NCI-H526 (cell line): ENCODE measurements around the gene CELF2.

Experiments used
- DNase-seq, 2 experiments: peaks; one replicate each; lab custom pipeline; 2025; lab: John Stamatoyannopoulos, UW

The CELF2 gene

DNA sequence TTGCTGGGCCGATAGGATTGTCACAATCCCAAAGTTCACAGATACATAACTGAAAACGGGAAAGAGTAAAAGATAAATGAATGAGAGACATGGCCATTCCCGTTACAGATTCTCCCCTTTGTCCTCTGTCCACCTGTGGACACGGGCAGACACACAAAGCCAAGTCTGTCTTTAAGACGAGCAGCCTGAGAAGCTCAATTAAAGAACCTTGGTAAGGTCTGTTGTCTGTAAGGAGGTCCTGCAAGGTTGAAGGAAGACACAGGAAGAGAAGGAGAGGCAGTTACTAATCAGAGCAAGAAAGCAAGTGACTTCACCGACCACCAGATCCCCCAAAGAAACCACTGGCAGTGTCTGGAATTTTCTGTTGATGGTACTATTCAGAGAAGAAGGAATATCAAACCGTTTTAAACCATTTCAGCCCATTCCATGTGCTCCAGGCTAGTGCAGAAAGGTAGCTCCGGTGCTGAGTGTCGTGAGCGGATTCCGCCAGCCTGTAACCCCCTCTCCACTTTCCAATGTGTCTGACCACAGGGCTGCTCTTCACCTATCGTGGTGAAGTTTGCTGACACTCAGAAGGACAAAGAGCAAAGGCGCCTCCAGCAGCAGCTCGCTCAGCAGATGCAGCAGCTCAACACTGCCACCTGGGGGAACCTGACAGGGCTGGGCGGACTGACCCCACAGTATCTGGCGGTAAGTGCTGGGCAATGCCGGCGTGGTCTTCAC, 252.6 kb downstream of the CELF2 start:
- DNase-seq, result peak; percentile 12 to 70

GRCh38 chr10:11270858-11271179, 253.1 kb downstream of the CELF2 start:
- DNase-seq, result no peak

- DNase-seq, result no peak
Observed at GRCh38 chr10:11272915-11273389, 255.3 kb downstream of the CELF2 start.

- DNase-seq, result no peak
Observed at GRCh38 chr10:11274452-11274851, 256.8 kb downstream of the CELF2 start.

GRCh38 chr10:11275651-11276050, 258.0 kb downstream of the CELF2 start:
- DNase-seq, result no peak

DNA sequence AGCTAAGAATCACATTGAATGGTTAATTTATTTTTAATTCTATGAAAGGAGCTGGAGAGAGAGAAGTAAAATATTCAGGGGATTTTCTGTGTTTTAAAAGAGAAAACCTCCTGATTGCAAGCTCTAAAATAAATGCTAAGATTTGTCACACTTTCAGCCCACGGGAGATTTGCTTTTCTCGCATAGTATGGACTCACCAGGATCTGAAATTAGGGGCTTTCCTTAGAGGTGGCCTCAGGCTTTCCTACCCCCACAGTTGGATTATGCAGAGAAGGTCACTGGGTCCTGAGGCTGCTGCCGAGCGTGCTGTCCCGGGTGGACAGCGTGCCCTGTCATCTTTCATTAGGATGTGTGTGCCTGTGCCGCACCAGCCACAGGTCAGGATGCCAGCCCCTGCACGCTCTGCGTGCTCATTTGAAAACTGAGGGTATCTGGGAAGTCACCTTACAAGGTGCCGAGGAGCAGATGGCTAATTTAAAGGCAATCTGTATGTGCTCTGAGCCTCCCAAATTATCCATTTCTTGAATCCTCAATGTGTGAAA, 258.8 kb downstream of the CELF2 start:
- DNase-seq, result no peak

DNA sequence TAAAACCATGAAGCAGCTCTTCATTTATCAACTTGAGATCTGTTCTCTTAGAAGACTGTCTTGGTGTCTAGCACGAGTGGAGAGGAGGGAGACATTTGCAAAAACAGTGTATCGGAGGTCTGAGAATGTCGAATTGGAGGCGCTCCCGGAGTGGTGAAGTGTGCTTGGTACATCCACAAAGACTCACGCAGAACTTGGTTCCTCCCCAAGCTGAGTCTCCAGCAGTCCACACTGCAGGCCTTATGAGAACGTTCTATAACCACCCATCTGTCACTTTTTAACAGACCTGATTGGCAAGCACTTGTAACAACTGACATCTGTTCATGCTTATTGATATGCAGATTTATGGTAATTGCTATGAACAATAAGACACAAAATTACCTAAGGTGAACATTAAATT, 261.6 kb downstream of the CELF2 start:
- no peak for DNase-seq

DNA sequence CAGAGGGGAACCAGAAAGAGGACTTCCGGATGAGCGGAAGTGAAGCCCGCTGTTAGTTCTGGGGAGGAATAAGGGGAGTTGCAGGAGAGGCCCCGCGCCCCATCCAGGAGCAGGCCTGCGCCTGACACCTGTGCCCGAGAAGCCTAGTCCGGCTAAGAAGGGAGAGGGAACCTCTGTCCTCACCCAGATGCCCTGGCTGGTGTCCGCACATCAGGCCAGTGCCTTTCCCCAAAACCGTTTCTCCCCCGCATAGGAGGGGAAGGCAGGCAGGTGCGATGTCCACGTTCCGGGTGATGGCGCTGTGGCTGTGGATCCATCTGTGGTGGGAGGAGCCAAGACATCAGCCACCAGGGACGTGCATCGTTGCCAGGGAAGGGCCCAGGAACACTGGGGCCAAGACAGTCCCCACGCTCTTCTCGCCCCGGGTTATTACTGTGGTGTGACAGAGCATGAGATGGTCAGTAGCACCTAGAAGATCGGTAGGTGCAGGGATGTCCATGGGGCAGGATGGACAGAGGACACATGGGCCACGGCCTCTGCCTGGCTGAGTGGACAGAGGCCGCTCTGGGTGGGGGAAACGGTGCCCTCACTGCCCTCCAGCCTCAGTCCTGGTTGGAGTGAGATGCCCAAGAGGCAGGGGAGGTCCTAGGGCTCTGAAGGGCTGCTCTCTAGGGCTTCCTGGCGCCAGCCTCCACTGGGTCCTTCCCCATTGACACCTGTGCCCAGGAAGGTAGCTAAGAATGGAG, 262.7 kb downstream of the CELF2 start:
- DNase-seq, result no peak

DNA sequence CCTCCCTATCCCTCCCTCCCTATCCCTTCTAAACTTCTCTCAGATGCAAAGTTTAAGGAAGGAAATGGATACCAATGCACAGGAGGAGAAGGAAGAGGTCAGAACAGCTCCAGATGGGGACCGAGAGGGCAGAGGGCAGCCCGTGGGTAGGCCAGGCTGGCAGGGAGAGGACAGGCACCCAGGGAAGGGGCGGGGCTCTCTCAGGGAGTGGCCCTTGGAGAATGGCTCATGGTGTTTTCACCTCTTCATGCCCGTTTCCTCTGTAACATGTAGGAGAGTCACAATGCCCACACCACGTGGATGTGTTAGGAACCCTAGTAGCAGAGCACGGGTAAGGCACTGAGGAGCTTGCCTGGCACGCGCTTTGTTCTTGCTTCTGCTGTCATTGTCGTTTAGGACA, 264.5 kb downstream of the CELF2 start:
- DNase-seq, result no peak

DNA sequence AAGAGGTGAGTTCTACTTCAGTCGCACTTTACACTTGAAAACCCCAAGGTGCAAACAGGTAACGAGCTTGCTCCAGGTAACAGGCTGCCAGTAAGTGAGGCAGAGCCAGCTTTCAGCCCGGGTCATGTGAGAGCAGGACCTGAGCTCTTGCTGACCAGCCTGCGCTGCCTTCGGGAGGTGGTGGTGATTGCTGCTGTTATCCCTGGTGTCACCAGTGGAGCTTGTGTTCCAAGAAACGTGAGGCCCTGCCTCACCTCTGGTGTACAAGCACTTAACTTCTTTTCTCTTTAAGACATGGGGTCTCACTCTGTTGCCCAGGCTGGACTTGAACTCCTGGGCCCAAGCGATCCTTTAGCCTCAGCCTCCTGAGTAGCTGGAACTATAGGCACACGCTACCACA, 265.0 kb downstream of the CELF2 start:
- DNase-seq, result no peak

GRCh38 chr10:11284291-11285085, 266.8 kb downstream of the CELF2 start:
- DNase-seq, result no peak

DNA sequence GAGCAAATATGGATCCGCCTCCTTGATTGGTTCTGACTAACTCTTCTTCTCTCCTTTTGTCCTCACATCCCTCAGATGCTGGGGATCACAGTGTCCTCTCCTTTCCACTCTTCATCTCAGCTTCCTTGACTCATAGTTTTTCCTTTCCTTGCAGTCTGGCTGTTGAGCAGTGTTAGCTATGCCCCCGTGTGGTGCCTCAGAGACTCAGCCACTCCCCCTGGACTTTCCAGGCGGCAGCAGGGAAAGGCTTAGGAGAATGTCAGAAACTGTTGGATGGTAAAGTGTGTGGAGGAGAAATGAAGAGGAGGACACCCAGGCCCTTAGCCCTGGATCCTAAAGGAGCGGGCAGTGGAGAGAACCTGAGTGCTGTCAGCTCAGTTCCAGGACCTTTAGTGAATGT, 267.5 kb downstream of the CELF2 start:
- no peak for DNase-seq

- no peak for DNase-seq
Observed at GRCh38 chr10:11286261-11286852, 268.7 kb downstream of the CELF2 start.

DNA sequence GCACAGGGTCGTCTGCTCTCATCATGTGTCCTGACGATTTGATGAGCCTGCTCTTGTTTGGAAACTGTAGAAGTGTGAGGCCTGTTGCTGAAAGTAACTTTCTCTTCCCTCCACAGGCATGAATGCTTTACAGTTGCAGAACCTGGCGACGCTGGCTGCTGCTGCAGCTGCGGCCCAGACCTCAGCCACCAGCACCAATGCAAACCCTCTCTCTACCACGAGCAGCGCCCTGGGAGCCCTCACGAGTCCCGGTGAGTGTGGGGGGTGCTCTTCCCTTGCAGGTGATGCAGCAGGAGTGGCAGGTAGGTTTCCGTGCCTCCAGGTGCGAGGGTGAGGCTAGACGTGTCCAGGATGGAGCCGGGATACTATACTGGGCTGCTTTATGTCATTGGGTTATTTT, 270.6 kb downstream of the CELF2 start:
- no peak for DNase-seq

DNA sequence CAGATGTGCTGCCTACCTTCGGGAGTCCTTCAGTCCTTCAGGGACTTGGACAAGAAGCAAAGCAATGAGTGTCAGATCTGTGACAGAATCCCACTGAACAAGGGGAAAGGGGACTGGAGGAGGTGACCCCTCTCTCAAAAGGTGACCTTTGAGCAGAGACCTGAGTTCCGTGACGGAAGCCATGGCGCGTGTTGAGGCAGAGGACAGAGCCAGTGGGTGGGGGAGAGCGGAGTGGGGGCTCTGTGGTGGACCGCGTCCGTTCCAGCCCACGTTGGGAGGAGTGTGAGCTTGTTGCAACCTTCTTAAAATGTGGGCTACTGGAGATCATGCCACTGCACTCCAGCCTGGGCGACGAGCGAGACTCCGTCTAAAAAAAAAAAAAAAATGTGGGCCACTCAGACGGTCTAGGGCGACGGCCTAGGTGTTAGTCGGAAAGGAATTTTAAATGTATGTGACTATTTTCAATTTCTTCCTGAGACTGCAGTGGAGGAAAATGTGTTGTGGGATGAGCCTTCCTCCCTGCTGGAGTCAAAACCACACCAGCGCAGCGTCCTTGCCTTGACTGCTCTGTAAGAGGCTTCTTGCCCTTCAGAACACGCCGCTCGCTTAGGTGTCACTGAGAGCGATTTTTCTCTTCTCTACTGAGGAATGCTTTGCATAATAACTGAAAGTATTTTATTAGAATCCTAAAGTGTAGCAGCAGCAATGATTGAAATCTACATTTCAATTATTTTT, 272.7 kb downstream of the CELF2 start:
- DNase-seq, result peak in 1 of 2 experiments; percentile 7

DNA sequence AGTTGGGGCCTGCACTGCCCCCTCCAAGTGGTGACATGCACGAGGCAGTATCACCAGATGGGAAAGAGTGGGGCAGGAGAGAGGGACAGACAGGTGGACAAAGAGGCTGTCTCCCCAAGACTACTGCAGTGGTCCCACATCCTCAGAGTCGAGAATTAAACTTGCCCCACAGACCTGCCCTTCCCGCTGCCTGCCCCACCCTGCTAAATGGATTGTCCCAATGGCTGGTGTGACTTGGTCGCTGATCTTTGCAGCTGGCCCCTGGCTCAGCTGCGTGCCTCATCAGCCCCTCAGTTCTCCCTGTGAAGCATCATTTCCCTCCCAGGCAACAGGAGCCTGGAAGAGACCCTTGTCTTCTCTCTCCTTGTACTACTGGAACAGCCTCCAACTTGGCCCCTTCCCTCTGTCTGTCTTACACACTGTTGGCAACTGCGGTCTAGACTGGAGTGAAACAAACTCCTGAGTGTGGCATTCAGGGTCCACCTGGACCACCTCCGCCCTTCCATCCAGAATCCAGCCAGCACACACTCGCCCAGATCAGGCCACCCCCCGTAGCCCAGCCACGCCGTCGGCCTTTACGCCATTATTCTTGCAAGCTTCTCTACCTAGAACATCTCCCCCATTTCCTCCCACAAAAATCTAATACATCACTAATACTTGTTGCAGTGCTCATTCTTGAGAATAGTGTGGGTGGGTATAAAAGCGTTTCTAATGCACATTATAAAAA, 275.1 kb downstream of the CELF2 start:
- DNase-seq, result no peak

- no peak for DNase-seq
Observed at GRCh38 chr10:11293332-11293731, 275.7 kb downstream of the CELF2 start.

DNA sequence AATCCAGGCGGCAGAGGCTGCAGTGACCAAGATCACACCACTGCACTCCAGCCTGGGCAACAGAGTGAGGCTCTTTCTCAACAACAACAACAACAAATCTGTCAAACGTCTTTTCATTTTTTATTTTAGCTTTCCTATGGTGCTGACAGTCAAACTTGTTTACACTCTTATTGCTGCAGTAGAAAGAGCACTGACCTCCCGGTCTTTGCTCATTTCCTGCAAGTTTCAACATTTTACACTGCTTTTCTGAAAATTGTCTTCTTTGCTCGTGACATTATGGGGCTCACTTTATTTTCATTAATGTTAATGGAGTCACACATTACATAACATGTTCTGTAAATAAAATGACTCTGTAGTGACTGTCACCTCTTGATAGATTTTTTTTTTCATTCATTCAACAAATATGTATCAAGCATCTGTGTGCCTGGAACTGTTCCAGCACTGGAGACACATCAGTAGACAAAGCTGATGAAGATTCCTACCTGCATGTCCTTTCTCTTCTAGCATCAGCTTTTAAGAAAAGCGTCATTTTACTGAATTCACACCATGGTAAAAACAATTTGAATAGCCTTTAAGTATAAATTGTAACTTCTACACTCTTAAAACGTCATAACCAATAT, 277.3 kb downstream of the CELF2 start:
- DNase-seq, result no peak

DNA sequence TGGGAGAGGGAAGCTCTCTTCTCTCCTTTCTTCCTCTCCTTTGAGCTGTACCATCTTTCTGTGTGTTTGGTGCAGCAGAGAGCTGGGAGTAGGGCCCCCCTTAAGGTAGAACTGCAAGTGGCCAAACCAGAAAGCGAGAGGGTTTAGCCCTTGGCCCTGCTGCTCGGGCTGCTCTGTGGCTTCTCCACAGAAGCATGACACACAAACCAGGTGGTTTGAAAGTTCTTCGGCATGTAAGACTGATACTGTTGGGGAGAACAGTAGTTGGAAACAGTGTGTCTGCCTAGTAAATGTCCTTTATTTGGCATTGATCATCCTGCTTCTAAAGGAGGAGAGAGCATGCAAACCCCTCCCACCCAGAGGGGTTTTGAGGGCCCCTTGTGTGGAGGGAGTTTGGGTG, 277.8 kb downstream of the CELF2 start:
- no peak for DNase-seq

DNA sequence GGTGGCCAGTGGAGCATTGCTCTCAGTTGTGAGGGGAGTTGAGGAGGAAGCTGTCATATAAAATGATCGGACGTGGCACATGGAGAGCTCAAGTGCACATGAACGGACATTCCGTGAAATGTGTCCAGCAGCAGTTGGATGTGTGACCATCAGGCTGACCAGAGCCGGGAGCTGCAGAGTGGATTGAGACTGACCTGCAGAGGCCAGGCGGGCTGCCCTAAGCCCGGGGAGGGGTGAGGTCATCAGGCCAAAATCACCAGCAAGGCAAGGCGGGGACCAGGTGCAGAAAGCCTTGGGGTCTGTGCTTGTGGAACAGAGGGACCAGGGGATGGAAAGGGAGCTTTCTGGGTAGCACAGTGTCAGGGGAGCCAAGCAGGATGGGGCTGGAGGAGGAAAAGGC, 279.5 kb downstream of the CELF2 start:
- DNase-seq, result no peak
